Muscle of leg (tissue), 16 donors: ENCODE results near the gene SAXO2. TPM values are rescaled to one million over a fixed set of nuclear protein-coding genes. Genes with fewer than 3 reads are reported as not detected.
"Not testable (repeated sequence)": the region's sequence is repeated elsewhere in the genome, so short reads cannot be mapped to it uniquely, and the experiment has no call there.

Source experiments
- DNase-seq: peaks from one replicate; pipeline ENCODE4 v3.0.0; 2013
- H3K27ac ChIP-seq: one replicate; pipeline ENCODE4 v1.5.1; 2013; ENCODE audit warnings: mild to moderate bottlenecking, low read length, control low read depth
- H3K27me3 ChIP-seq: one replicate; pipeline ENCODE4 v1.6.1; 2013; ENCODE audit warnings: low read length; ENCODE audit not compliant: control insufficient read depth, insufficient read depth
- H3K36me3 ChIP-seq: one replicate; pipeline ENCODE4 v1.6.1; 2013; ENCODE audit warnings: low read length; ENCODE audit not compliant: control insufficient read depth, insufficient read depth
- H3K4me1 ChIP-seq: one replicate; pipeline ENCODE4 v1.6.1; 2013; ENCODE audit warnings: low read length; ENCODE audit not compliant: control insufficient read depth, insufficient read depth
- H3K4me3 ChIP-seq: one replicate; pipeline ENCODE4 v1.5.1; 2013; ENCODE audit warnings: low read length, control low read depth
- H3K9me3 ChIP-seq: replicated peaks from 2 replicates; pipeline ENCODE4 v1.6.1; 2013; ENCODE audit warnings: low read depth, low read length; ENCODE audit not compliant: control insufficient read depth
- WGBS: methylation state at CpG from one replicate; pipeline ENCODE4 v1.1.5; 2013; ENCODE audit warnings: missing lambda C conversion rate; ENCODE audit not compliant: insufficient coverage; 5-methylcytosine and 5-hydroxymethylcytosine counted together
- long read RNA-seq, 11 donors: transcript quantifications; one replicate each; lab custom pipeline, GENCODE V29; 2026
- polyA plus RNA-seq, 8 donors: library from polyadenylated mRNA; unstranded; fragments of 120-200 nt; gene quantifications; one replicate each; pipeline versions ENCODE4 v1.2.1 to v1.2.3, GENCODE V29; 2013; ENCODE audit warnings: inconsistent platforms in 1 of 8, low replicate concordance in 1 of 8; ENCODE audit not compliant: insufficient read length in 8 of 8, insufficient read depth in 1 of 8
- total RNA-seq: library from RNA; stranded (reverse); fragments of 120-200 nt; gene quantifications from one replicate; pipeline ENCODE4 v1.2.4, GENCODE V29; 2013

SAXO2 gene, protein sequence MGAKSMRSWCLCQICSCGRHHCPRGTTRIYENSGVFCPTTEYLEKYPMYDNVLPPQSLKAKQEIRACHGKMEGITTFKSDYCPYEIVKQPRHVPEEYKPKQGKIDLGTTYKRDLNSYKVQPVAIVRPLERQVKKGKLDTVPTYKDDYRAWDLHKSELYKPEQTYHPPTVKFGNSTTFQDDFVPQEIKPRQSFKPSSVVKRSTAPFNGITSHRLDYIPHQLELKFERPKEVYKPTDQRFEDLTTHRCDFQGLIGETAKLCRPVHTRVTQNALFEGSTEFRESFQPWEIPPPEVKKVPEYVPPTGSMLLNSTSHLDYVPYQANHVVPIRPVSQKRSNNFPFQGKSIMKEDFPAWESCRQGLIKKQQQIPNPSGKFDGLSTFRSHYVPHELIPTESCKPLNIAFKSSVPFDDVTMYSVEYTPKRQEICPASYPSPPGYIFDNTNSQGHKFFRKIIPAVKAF
- total RNA-seq (1.1 TPM), polyA plus RNA-seq (1 to 10 TPM in 7 of 8 donors, under 1 TPM in 1; 0.89 to 3.5 (median 2.1) TPM)
- long read RNA-seq, donor 1, result 0 reads
- long read RNA-seq, donor 2, result 0 reads
- long read RNA-seq, donor 3, partial matches to known transcripts, result 0 of 1 reads
- long read RNA-seq, donor 3, other reads (novel, unspliced or antisense), result 0 of 1 reads
- long read RNA-seq, donor 4, result 0 reads
- long read RNA-seq, donor 5, partial matches to known transcripts, result 0 of 2 reads
- long read RNA-seq, donor 5, other reads (novel, unspliced or antisense), result 0 of 2 reads
- long read RNA-seq, donor 6, partial matches to known transcripts, result 0 of 1 reads
- long read RNA-seq, donor 6, other reads (novel, unspliced or antisense), result 0 of 1 reads
- long read RNA-seq, donor 7, partial matches to known transcripts, result 0 of 1 reads
- long read RNA-seq, donor 7, other reads (novel, unspliced or antisense), result 0 of 1 reads
- long read RNA-seq, donor 8, result 0 reads
- long read RNA-seq, donor 9, result 0 reads
- long read RNA-seq, donor 10, result 0 reads
- long read RNA-seq, donor 11, partial matches to known transcripts, result 0 of 1 reads
- long read RNA-seq, donor 11, other reads (novel, unspliced or antisense), result 0 of 1 reads

DNA sequence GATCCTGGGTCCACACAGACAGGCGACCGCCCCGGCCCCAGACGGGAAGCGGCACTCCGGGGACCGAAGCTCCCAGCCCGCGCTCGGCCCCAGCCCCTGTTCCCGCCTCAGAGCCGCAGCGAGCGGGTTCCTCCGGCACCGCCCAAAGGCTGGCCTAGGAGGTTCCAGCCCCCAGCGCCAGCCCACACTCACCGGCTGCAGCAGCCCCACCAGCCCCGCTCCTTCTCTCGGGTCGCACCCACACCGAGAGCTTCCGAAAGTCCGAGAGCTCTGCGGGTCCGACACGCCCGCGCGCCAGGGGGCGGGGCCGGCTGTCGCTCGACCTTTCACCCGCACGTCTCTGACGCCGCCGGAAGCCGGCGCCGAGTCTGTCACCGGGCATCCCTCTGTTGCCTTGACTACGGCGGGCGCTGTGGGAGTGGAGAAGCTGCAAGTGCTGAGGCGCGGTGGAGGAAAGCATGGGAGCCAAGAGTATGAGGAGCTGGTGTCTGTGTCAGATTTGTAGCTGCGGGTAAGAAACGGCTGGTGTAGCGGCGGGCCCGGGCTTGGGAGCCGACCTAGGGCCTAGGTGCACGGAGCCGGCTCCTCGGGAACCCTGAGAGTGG lies at the start of gene SAXO2, which contains the start of gene EFL1:
TSS of gene SAXO2 (plus strand) at position 397 of the 605 bp plus-strand sequence. CDS start at position 459, 62 bp downstream.
TSS of gene EFL1 (minus strand) at position 313 of the 605 bp plus-strand sequence. CDS start 956 bp downstream, outside the sequence.
- peak within 1 kb of the TSS; percentile 78 for H3K27ac ChIP-seq
- H3K4me1 ChIP-seq, result peaks cover 5% of the 10 kb centered on the region
- H3K27me3 ChIP-seq, result no peaks in the 10 kb centered on the region
- under 1% methylated on average over 57 of the region's 57 CpGs for WGBS
- H3K36me3 ChIP-seq, result peaks cover 6% of the 10 kb centered on the region
- DNase-seq, result peak; percentile 94
- H3K9me3 ChIP-seq, result no peaks in the 10 kb centered on the region
- peak within 1 kb of the TSS; percentile 91 for H3K4me3 ChIP-seq

DNA sequence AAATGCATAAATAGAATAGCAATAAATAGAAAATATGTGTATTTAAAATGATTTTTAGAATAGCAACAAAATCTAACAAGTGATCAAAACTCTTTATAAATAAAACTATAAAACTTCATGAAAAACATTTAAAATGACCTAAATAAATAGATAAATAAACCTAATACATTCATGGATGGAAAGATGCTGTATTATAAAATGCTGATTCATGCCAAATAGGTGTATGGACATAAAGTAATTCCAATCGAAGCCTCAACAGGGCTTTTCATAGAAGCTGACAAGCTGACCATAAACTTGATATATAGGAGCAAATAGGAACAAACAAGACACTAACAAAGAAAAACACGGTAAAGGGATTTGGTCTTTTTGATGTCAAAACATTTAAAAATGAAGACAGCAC lies 46.5 kb upstream of the SAXO2 start:
- not testable (repeated sequence) for H3K4me3 ChIP-seq, H3K27me3 ChIP-seq, H3K27ac ChIP-seq, H3K9me3 ChIP-seq, H3K4me1 ChIP-seq, H3K36me3 ChIP-seq, DNase-seq
- no CpG with 5 or more reads among the region's 2 CpGs for WGBS

DNA sequence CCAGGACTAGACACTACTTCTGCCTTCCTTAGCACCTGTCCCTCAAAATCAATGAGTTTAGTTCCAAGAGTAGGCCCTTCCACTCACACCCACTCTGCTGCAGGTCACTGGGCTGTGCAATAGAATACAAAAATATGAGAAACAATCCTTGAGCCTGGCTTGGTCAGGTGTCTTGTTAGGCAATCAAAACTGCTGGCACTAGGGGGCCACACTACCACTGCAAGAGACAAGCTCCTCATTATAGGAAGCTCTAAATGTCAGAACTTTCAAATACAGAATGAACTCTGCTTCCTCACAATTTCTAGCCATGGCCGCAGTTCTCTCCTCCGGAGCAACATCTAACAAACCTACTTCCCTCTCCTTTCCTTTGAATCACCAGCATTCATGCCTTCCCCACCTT lies 41.1 kb upstream of the SAXO2 start:
- H3K27ac ChIP-seq, H3K36me3 ChIP-seq, H3K4me3 ChIP-seq, H3K27me3 ChIP-seq, H3K4me1 ChIP-seq, H3K9me3 ChIP-seq: not testable (repeated sequence)
- WGBS, result 63% methylated on average over 2 of the region's 2 CpGs
- DNase-seq, result peak; percentile 24

DNA sequence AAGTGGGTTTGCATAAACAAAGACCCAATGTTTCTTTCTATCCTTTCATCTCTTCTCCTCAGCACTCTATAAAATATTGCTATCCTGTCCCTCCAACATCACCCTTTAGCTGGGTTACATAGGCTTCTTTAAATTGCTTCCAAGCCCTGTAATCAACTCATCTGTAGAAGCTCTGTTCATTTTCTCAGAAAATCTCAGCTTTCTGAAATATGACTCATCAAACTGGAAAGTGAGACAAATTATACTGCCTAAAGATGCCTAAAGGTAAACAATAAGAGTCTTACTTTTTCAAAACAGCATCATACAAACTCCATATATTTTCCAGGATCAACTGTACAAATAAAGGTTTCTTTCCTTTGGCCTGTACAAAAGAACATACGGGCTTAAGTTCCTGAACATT lies 33.9 kb upstream of the SAXO2 start:
- no peak overlapping the region for H3K4me3 ChIP-seq
- H3K36me3 ChIP-seq, result peaks cover 13% of the 10 kb centered on the region
- no peaks in the 10 kb centered on the region for H3K27me3 ChIP-seq
- no peak overlapping the region for H3K27ac ChIP-seq
- no peaks in the 10 kb centered on the region for H3K4me1 ChIP-seq
- WGBS, result no CpG with 5 or more reads among the region's 1 CpG
- DNase-seq, result no peak
- no peaks in the 10 kb centered on the region for H3K9me3 ChIP-seq

DNA sequence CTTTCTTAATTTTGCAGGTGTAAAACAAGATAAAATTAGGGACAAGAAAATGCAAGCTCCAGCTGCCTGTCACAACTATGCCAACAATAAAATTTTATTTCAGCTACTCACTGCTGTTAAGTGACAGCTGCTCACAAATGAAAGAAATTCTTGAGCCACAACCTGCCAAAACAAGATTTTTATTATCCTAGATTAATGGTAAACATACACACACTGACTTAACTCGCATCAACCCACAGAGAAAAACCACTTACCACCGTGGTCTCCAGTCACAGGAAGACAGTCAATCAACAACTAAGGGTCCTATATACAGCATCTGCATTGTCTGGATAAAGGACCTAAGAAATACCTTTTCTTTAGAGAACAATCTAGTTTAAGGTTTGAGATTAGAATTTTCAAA lies 31.4 kb upstream of the SAXO2 start:
- Histone ChIP-seq H3K27ac (no peak overlapping the region), H3K36me3 (peaks cover 13% of the 10 kb centered on the region), H3K27me3 (no peaks in the 10 kb centered on the region), H3K4me1 (no peaks in the 10 kb centered on the region), H3K4me3 (no peak overlapping the region), H3K9me3 (no peaks in the 10 kb centered on the region)
- WGBS, result no CpG with 5 or more reads among the region's 2 CpGs
- no peak for DNase-seq

DNA sequence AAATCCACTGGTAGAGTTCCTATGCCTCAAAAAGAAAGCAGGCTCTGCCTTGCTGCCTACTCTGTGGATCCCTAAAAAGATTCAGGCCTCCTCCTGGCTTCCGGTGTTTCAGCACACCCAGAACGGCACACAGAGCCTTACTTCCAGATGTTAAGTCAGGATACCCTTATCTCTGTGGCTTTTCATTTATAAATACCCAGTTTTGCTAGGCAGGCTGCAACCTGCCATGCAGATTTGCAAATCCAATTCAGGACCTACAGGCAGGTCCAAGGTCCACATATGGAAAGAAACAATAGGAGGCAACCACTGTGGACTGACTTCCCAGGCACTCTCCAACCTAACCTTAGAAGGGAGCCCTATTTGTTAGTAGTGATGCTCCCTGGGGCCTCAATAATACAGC lies 30.8 kb upstream of the SAXO2 start:
- Histone ChIP-seq H3K9me3 (no peaks in the 10 kb centered on the region), H3K4me1 (no peaks in the 10 kb centered on the region), H3K27me3 (no peaks in the 10 kb centered on the region), H3K36me3 (peaks cover 11% of the 10 kb centered on the region), H3K27ac (no peak overlapping the region), H3K4me3 (no peak overlapping the region)
- WGBS, result 33% methylated on average over 1 of the region's 2 CpGs
- DNase-seq, result no peak

DNA sequence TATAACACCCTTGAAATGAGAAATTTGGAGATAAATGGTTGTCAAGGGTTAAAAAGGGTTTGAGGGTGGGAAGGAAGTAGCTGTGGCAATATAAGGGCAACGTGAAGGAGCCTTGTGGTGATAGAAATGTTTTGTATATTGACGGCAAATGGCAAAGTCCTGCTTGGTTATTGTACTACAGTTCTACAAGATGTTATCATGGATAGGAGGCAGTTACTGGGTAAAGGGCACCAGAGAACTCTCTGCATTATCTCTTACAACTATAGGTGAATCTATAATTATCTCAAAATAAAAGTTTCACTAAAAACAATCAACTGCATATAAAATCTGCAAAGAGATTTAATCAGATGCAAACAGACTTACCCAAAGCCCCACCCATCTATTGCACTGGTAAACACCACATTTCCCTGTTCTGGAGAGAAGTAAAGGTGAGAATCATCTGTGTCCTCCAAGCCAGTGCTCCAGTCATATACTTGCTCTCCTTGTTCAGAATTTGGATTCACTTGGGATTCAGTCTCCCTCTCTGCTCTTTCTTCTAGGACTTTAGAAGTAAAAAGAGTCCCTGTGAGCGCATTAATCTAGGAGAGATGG lies 24.6 kb upstream of the SAXO2 start:
- H3K4me3 ChIP-seq, H3K36me3 ChIP-seq, H3K9me3 ChIP-seq, DNase-seq, H3K27me3 ChIP-seq, H3K27ac ChIP-seq, H3K4me1 ChIP-seq: not testable (repeated sequence)
- 33% methylated on average over 1 of the region's 3 CpGs for WGBS

DNA sequence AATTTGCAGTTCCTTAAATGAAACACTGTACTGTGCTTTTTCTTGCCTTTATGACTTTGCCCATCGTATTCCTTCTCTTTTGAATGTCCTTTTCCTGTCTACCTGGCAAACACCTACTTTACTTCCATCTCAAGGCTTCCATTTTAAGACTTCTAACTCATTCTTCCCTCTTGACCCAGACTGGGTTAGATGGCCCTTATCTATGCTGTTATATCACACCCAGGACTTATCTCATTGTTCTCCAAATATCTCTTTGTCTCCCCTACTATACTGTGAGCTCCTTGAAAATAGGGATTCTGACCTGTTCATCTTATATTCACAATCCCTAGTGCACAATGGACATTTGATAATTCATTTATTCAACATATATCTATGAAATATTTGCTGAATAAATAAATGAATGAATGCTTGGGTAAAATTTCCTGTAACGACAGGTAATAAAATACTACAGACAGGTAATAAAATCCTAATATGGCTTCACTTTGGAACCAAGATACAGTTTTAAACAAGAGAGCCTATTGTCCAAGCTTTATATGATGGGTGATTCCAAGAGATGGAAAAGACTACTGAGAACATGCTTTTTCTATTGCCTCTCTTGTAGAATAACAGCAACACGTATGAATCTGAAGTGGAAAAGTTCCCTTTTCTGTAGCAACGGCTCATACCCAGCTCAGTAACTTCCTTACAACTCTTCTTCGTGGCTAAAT lies 22.8 kb upstream of the SAXO2 start:
- H3K4me1 ChIP-seq, result no peaks in the 10 kb centered on the region
- no peaks in the 10 kb centered on the region for H3K9me3 ChIP-seq
- no peak overlapping the region for H3K4me3 ChIP-seq
- DNase-seq, result no peak
- H3K27me3 ChIP-seq, result no peaks in the 10 kb centered on the region
- H3K27ac ChIP-seq, result no peak overlapping the region
- WGBS, result 100% methylated on average over 1 of the region's 5 CpGs
- peaks cover 10% of the 10 kb centered on the region for H3K36me3 ChIP-seq

DNA sequence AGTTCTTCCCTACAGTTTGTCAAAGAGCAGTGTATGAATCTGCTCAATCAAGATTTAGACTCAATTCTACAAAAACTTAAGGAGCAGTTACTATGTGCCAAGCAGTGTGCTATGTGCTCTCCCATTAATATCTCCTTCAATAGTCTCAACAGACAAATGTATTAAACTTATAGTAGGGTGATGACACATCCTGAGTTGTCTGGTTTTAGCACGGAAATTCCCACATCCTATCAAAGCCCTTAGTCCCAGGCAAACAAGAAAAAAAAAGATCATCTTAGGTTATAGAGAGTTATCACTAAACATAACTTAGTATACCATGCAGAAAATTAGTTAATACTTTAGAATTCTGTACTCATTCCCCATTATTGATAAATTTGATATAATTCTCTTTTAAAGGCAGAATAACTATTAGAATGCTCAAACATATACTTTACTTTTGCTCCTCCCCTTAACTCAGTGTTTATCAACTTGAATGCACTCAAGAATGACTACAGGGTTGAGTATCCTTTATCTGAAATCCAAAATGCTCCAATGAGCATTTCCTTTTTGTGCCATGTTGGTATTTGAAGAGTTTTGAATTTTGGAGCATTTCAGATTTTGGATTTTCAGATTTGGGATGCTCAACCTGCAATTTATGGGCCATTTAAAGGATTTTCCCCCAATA lies 20.6 kb upstream of the SAXO2 start:
- no CpG with 5 or more reads among the region's 1 CpG for WGBS
- not testable (repeated sequence) for H3K4me1 ChIP-seq, H3K27me3 ChIP-seq, H3K4me3 ChIP-seq, H3K36me3 ChIP-seq, H3K9me3 ChIP-seq, DNase-seq, H3K27ac ChIP-seq
